OCI-M1 (cell line): ENCODE measurements around the gene ZNRF3.
A peak's percentile ranks its signal among the peaks of the same experiment; 100 is the strongest.
"Not testable (repeated sequence)": the region's sequence is repeated elsewhere in the genome, so short reads cannot be mapped to it uniquely, and the experiment has no call there.

Experiments used
- DNase-seq: peaks from one replicate; lab custom pipeline; 2025; lab: John Stamatoyannopoulos, UW

The ZNRF3 gene

DNA sequence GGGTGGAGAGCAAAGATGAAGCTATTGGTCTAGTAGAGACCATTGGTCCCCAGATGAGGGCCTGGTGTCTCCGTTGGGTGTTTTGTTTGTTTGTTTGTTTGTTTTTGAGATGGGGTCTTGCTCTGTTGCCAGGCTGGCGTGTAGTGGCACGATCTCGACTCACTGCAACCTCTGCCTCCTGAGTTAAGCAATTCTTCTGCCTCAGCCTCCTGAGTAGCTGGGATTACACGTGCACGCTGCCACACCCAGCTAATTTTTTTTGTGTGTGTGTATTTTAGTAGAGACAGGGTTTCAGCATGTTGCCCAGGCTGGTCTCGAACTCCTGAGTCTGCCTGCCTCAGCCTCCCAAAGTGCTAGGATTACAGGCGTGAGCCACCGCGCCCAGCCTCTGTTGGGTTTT is 25.4 kb downstream of the ZNRF3 start:
- not testable (repeated sequence) for DNase-seq

- DNase-seq: peak; percentile 91
Measured at GRCh38 chr22:28909375-28909774, 26.0 kb downstream of the ZNRF3 start.

DNA sequence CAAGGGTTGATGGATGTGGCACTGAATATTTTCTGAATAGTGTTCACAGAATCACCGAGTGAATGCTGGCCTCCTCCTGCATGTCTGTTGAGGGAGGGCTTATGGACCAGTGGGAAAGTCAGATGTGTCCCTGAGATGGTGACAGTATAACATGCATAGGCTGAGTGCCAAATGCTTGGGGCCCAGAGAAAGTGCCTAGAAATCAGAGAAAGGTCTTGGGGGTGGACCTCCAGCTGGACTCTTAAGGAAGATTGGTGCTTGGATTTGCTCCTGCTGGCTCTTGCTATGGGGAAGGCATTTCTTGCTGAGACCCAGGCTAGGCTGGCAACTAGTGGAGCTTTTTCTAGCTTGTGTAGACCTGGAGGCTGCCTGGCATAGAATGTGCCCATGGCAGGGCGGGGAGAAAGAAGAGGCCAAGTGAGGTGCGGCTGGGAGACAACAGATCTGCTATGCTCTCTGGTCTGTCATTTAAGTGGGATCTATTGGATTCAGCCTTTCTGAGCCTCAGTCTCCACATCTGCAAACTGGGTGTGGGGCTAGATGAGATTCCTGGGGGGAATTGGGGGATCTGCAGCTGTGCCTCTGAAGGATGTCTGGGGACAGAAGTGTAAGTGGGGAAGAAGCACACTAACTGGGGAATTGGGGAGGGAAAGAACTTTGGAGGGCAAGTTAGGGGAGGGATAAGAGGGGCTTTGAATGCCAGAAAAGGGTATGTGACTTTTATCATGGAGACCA is 27.4 kb downstream of the ZNRF3 start:
- DNase-seq: no peak

- DNase-seq: no peak
Measured at GRCh38 chr22:28911304-28911690, 27.9 kb downstream of the ZNRF3 start.

DNA sequence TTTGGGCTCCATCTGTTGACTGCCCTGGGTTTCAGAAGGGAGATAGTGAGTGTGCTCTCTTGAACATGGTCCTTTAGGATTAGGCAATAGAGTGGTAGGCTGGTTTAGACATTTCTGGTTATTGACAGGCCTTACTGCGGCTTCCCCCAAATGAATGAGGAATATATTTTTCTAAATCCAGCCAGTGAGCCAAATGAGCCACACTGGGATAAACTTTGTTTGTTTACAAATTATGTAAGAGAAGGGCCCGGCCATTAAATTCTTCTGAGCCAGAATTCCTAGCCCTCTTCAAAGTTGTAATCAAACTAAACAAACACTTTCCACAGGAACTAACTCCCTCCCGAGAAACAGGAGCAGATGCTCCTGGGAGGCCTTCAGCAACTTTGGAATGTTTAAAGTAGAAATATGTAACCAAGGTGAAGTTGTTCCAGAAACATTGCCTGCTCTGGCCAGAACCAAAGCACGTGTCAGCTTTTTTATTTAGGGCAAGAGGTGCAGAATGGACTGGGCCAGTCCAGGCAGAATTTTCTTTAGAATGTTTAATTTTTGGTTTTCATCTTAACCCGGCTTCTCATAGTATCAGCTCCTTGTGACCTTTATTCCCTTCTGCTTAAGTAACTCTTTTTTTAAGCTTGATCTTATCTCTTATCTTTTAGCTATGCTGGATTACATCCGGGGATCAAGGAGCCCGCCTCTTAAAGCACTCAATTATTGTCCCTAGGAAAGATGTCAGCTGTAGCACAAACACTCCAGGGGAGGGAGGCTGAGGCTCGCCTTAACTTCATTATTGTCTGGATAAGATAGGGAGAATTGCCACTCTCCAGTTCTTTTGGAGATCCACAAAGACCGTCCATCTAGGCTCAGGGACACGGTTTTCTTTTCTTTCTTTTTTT is 28.7 kb downstream of the ZNRF3 start:
- no peak for DNase-seq

GRCh38 chr22:28914201-28914600 is 30.8 kb downstream of the ZNRF3 start:
- DNase-seq: no peak

DNA sequence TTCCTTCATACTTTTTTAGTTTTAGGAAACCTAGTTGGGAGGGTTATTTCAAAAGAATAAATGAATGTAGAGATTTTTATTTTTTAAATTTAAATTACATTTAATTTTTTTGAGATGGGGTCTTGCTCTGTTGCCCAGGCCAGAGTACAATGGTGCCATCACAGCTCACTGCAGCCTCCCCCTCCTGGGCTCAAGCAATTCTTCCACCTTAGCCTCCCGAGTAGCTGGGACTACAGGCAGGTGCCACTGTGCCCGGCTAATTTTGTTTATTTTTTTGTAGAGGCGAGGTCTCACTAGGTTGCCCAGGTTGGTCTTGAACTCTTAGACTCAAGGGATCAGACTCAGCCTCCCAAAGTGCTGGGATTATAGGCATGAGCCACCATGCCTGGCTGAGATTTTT is 32.6 kb downstream of the ZNRF3 start:
- DNase-seq: no peak

DNA sequence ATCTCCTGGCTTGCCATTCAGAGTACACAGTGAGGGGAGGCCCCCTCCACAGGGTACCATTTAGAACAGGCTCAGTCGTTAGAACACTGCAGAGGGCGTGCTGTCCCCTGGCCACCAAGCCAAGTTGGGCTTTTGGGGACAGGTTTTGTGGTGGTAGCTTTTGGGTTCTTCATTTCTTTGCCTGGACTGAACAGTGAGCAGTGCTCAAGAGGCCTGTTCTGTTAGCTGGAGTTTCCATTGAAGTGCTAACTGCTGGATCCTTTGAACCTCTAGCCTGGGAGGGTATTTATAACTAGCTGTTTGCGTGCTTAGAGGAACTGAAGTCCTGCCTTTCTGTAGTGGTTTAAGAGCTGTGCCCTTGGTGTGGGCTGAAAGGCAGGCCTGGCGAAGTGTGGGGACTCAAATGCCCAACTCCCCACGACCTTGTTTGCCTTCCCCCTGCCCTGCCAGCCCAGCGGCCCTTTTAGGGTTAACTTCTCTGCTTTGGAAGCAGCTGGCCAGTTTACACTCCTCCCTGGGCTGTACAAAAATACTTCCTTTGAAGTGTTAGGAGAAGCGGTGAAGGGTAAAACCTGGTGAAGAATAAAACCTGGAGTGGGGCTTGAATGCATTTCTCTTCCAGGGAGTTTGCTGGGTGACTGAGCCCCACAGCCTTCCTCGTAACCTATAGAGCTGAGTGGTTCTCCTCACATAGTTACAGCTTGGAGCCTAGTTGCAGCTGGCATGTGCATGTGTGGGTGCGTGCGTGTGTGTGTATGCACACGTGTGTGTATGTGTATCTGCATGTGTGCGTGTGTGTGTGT is 34.6 kb downstream of the ZNRF3 start:
- DNase-seq: peak; percentile 49

DNA sequence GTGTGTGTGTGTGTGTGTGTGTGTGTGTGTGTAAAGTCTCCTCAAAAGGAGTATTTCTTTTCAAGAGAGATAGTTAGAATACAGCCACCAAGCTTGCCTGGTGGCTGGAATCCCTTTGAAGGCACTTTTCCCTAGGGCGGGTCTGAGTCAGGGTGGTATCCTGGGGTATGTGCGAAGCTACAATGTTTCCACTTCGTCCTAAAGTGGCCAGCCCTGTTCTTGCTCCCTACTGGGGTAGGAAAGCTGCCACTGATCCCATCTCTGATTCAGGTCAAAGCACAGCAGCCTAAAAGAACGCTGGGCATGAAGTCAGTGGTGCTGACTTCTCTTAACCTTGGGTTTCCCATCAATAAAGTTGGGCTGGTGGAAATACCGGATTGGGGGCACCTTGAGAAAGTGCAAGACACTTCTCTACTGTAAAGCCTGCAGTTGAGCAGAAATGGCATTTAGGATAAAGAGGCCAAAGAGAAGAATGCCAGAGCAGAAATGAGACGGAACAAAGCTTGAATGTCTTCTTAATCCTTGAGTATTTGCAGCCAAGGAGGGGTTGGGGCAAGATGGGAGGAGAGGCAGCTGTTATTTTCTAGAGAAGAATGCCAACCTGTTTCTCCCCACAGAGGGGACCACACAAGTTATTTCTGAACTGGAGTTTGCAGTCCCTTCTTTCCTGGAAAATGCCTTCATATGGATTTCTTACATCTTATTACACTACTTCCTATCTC is 35.3 kb downstream of the ZNRF3 start:
- DNase-seq: no peak

- DNase-seq: no peak
Measured at GRCh38 chr22:28920757-28921584, 37.6 kb downstream of the ZNRF3 start.

- no peak for DNase-seq
Measured at GRCh38 chr22:28921585-28921879, 38.2 kb downstream of the ZNRF3 start.

GRCh38 chr22:28922540-28923244 is 39.3 kb downstream of the ZNRF3 start:
- no peak for DNase-seq

- no peak for DNase-seq
Measured at GRCh38 chr22:28923826-28924732, 40.7 kb downstream of the ZNRF3 start.

DNA sequence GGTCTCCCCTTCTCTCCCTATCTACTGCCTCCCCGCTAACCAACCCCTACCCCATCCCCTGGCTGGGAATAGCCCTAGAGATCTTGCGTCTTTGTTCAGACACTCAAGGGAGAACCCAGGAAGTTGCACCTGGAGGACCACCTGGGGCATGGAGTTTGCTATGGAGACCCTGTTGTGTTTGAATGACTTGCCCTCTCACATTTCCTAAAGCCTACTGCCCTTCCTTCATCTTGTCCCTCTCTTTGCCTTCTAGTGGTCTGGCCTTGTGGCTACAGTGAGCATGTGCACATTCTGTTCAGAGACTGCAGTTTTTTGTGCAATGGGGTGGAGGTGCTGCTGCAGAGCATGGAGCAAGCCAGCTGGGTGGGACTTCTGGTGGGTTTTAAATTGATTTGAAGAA is 42.5 kb downstream of the ZNRF3 start:
- DNase-seq: no peak

- peak; percentile 78 for DNase-seq
Measured at GRCh38 chr22:28927630-28928029, 44.3 kb downstream of the ZNRF3 start.

DNA sequence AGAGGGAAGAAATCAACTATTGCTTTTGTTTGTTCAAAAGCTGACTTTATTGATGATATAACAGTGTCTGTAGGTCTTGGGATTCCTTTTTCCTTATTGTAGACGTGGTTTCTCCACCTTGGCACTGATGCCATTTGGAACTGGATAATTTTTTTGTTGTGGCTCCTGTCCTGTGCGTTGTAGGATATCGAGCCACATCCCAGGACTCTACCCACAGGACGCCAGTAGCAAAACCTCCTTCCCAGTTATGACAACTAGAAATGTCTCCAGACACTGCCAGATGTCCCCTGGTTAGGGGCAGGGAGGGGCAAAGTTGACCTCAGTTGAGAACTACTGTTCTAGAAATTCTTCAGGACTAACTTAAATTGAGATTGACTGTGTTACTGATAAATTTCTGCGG is 45.8 kb downstream of the ZNRF3 start:
- DNase-seq: no peak

GRCh38 chr22:28930357-28931007 is 47.1 kb downstream of the ZNRF3 start:
- no peak for DNase-seq

DNA sequence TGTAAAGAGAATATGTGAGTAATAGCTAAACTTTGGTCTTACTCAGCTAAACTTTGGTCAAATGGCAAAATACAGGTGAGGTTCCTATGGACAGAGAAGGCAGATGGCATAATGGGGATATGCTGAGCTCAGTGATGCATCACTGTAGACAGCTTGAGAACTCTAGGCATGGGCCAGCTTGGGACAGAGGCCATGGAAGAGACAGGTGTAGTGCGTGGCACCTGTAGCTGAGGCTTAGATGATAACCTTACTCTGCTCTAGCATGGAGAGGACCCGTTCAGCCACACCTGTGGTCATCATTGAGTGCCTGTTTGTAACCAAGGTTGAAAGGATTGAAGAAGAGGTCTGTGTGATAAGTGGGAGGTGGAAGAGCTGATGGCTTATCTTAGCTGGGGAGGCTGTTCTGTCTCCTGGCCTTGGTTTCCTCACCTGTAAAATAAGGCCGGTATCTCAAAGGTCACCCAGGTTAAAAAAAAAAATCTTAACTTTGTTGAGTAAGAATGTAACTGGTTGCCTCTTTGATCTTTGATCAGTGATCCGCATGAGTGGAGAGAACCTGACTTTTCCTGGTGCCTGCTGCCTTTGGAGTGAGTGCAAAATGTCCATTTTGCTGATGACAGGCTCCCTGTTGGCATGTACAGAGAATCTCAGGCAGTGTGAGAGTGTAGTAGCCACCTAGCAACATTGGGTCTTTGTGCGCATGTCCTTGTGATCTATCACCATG is 48.6 kb downstream of the ZNRF3 start:
- DNase-seq: no peak
